BE2C (cell line): ENCODE measurements around the gene STXBP5.
"Not testable (repeated sequence)": the region's sequence is repeated elsewhere in the genome, so short reads cannot be mapped to it uniquely, and the experiment has no call there.

Experiments used
- DNase-seq: peaks from one replicate; pipeline ENCODE4 v3.0.0-alpha.2; 2020
- H3K27me3 ChIP-seq: fragments of 250-450 bp; sonication (Bioruptor Pico); 2 replicates; pipeline ENCODE4 v1.5.1; 2020; ENCODE audit warnings: mild to moderate bottlenecking
- H3K36me3 ChIP-seq: fragments of 250-450 bp; sonication (Bioruptor Pico); 2 replicates; pipeline ENCODE4 v1.5.1; 2020; ENCODE audit warnings: mild to moderate bottlenecking
- H3K4me1 ChIP-seq: fragments of 250-450 bp; sonication (Bioruptor Pico); 2 replicates; pipeline ENCODE4 v1.5.1; 2020
- H3K4me3 ChIP-seq: 2 replicates; pipeline ENCODE4 v1.5.1; 2011; ENCODE audit warnings: low read depth, low read length
- H3K9me3 ChIP-seq: fragments of 250-450 bp; sonication (Bioruptor Pico); 2 replicates; pipeline ENCODE4 v1.5.1; 2020
- TF ChIP-seq, protein P1 (sequence below): IDR thresholded peaks from 2 replicates; pipeline ENCODE4 v1.5.1; 2012; ENCODE audit warnings: mild to moderate bottlenecking, low read depth, low read length

STXBP5 gene

DNA sequence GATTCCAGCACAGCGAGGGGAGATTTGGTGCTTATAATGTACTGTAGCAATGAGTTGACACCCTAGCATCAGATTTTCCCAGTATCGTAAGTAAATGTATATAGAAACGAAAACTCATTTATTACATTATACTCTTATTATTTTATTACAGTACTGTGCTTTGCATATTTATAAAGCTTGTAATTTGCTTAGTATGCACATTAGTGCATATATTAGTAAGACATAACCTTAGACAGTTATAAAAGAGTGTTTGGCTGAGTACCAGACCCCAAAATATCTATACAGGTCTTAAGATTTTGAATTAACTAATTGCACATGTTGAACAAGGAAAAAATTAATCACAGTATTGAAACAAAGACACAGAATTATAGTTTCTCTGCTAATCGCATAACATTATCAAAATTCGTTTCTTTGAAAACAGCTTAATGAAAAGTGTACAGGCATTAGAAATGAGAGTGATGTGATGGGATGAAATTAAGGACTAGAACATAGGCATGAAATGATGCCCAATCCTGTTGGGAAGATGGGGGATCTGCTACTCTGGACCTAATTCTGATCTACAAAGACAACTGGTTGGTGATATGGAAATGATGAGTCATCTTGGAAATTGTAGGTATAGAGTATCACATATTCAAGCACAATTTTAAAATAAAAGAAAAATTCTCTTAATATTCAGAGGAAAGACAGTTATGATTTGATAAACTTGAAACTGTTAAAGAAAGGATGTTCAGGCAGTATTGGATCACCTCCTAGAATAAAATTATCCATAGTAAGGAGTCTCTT lies 42.8 kb downstream of the STXBP5 start:
- Histone ChIP-seq H3K4me3 (no peak overlapping the region), H3K4me1 (no peaks in the 10 kb centered on the region), H3K36me3 (peaks cover 72% of the 10 kb centered on the region), H3K27me3 (no peaks in the 10 kb centered on the region), H3K9me3 (no peaks in the 10 kb centered on the region)
- DNase-seq = no peak
- TF ChIP-seq, protein P1, sequence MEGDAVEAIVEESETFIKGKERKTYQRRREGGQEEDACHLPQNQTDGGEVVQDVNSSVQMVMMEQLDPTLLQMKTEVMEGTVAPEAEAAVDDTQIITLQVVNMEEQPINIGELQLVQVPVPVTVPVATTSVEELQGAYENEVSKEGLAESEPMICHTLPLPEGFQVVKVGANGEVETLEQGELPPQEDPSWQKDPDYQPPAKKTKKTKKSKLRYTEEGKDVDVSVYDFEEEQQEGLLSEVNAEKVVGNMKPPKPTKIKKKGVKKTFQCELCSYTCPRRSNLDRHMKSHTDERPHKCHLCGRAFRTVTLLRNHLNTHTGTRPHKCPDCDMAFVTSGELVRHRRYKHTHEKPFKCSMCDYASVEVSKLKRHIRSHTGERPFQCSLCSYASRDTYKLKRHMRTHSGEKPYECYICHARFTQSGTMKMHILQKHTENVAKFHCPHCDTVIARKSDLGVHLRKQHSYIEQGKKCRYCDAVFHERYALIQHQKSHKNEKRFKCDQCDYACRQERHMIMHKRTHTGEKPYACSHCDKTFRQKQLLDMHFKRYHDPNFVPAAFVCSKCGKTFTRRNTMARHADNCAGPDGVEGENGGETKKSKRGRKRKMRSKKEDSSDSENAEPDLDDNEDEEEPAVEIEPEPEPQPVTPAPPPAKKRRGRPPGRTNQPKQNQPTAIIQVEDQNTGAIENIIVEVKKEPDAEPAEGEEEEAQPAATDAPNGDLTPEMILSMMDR = no peak

GRCh38 chr6:147248859-147249258 lies 44.6 kb downstream of the STXBP5 start:
- no peaks in the 10 kb centered on the region for H3K9me3 ChIP-seq
- DNase-seq = no peak
- H3K4me3 ChIP-seq = no peak overlapping the region
- H3K27me3 ChIP-seq = no peaks in the 10 kb centered on the region
- H3K36me3 ChIP-seq = peaks cover 71% of the 10 kb centered on the region
- TF ChIP-seq, protein P1 = no peak
- no peaks in the 10 kb centered on the region for H3K4me1 ChIP-seq

GRCh38 chr6:147251072-147251471 lies 46.9 kb downstream of the STXBP5 start:
- H3K4me1 ChIP-seq = no peaks in the 10 kb centered on the region
- H3K36me3 ChIP-seq = peaks cover 71% of the 10 kb centered on the region
- DNase-seq = no peak
- H3K9me3 ChIP-seq = no peaks in the 10 kb centered on the region
- TF ChIP-seq, protein P1 = no peak
- H3K27me3 ChIP-seq = no peaks in the 10 kb centered on the region
- no peak overlapping the region for H3K4me3 ChIP-seq

DNA sequence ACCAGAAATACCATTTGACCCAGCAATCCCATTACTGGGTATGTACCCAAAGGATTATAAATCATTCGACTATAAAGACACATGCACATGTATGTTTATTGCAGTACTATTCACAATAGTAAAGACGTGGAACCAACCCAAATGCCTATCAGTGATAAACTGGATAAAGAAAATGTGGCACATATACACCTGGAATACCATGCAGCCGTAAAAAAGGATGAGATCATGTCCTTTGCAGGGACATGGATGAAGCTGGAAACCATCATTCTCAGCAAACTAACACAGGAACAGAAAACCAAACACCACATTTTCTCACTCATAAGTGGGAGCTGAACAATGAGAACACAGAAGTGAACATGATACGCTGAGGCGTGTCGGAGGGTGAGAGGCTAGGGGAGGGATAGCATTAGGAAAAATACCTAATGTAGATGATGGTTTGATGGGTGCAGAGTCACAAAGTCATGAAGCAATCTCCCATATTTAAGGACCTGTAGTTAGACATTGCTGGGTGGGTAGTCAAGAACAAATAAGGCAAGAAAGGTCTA lies 50.8 kb downstream of the STXBP5 start:
- peaks cover 65% of the 10 kb centered on the region for H3K36me3 ChIP-seq
- H3K4me3 ChIP-seq, H3K27me3 ChIP-seq, H3K4me1 ChIP-seq, H3K9me3 ChIP-seq, DNase-seq: not testable (repeated sequence)

DNA sequence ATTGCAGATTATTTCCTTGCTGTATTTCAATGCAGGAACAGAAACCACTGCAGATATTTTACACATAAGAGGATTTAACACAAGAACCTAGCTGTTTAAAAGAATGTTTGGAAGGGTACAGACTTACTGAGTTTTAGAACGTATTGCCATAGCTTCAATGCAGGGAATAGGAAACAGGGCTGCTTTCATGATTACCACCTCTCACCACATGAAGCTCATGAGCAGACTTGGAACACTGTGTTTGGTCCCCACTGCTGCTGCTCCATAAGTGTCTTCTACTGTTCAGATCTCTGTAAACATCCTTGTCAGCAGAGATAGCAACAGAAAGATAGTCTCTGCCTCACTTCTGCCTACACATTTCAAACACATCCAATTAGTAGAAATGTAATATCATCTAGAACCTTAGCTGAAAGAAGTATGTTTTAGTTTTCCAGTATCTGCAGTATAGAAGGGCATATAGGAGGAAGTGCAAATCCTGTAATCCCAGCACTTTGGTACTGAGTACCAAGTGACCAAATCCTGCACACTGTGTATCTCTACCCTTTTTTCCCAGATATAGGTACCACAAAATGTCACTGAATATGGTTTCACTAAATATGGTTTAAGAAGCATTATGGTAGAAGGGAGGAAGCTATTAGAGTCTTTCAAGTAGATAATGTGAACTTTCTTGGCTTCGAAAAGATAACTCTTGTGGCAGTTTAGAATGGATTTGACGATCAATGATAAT lies 51.9 kb downstream of the STXBP5 start:
- TF ChIP-seq, protein P1 = no peak
- no peak overlapping the region for H3K4me3 ChIP-seq
- H3K27me3 ChIP-seq = no peaks in the 10 kb centered on the region
- no peaks in the 10 kb centered on the region for H3K9me3 ChIP-seq
- DNase-seq = no peak
- H3K4me1 ChIP-seq = peaks cover 6% of the 10 kb centered on the region; the same call in 1 of the 2 replicates
- peaks cover 57% of the 10 kb centered on the region for H3K36me3 ChIP-seq

GRCh38 chr6:147257760-147258159 lies 53.5 kb downstream of the STXBP5 start:
- Histone ChIP-seq H3K4me3 (no peak overlapping the region), H3K9me3 (no peaks in the 10 kb centered on the region), H3K27me3 (no peaks in the 10 kb centered on the region), H3K4me1 (peaks cover 6% of the 10 kb centered on the region; the same call in 1 of the 2 replicates), H3K36me3 (peaks cover 48% of the 10 kb centered on the region)
- TF ChIP-seq, protein P1 = no peak
- DNase-seq = peak; percentile 58
